WTC11 (cell line): Measurements from ENCODE around the gene PIK3C3. TPM values are rescaled to one million over a fixed set of nuclear protein-coding genes. Genes with fewer than 3 reads are reported as not detected.

Experiments used
- ATAC-seq: fragments of 200-7000 bp; cut with Tn5 transposase; 2 replicates; pipeline ENCODE4 v1.10.0; 2021; ENCODE audit warnings: mild to moderate bottlenecking, moderate library complexity
- CTCF ChIA-PET: fragments of 300-600 bp; sonication (Branson Sonifier 250); formaldehyde crosslinking; loops from one replicate; lab custom pipeline; 2021; ENCODE audit warnings: antibody characterized with exemption; lab: Charles Lee
- POLR2A ChIA-PET: fragments of 350-600 bp; sonication (Branson Sonifier 250); formaldehyde crosslinking; loops from one replicate; lab custom pipeline; 2021; ENCODE audit warnings: antibody characterized with exemption; lab: Charles Lee
- DNase-seq: peaks from one replicate; pipeline ENCODE4 v3.0.0; 2021; ENCODE audit warnings: low spot score
- H3K27ac Mint-ChIP-seq: 2 replicates; pipeline ENCODE4 v1.8.0; 2021; ENCODE audit warnings: mixed read lengths
- H3K27me3 Mint-ChIP-seq: 2 replicates; pipeline ENCODE4 v1.8.0; 2021; ENCODE audit warnings: low read depth, mild to moderate bottlenecking, moderate library complexity, mixed read lengths
- H3K36me3 Mint-ChIP-seq: 2 replicates; pipeline ENCODE4 v1.8.0; 2021; ENCODE audit warnings: mixed read lengths
- H3K4me1 Mint-ChIP-seq: 2 replicates; pipeline ENCODE4 v1.8.0; 2022; ENCODE audit warnings: mixed read lengths
- H3K4me3 Mint-ChIP-seq: 2 replicates; pipeline ENCODE4 v1.8.0; 2021; ENCODE audit warnings: mild to moderate bottlenecking, moderate library complexity, mixed read lengths
- H3K9me3 Mint-ChIP-seq: 2 replicates; pipeline ENCODE4 v1.8.0; 2021; ENCODE audit warnings: mixed read lengths
- CREB1 ChIP-seq: sonication (generic); formaldehyde crosslinking; IDR thresholded peaks from 2 replicates; pipeline ENCODE4 v1.8.0; 2023; ENCODE audit warnings: mild to moderate bottlenecking, missing genetic modification reagents
- HMGA2 ChIP-seq: fragments of 250-450 bp; sonication (Bioruptor Pico); IDR thresholded peaks from 2 replicates; pipeline ENCODE4 v1.4.0; 2021; ENCODE audit warnings: mild to moderate bottlenecking, moderate library complexity
- KAT7 ChIP-seq: sonication (generic); formaldehyde crosslinking; IDR thresholded peaks from 2 replicates; pipeline ENCODE4 v1.8.1; 2023; ENCODE audit warnings: missing genetic modification reagents, mild to moderate bottlenecking, borderline replicate concordance
- MXD4 ChIP-seq: fragments of 250-450 bp; sonication (Bioruptor Pico); IDR thresholded peaks from 2 replicates; pipeline ENCODE4 v1.8.0; 2021; ENCODE audit warnings: mild to moderate bottlenecking, moderate library complexity, borderline replicate concordance
- NFATC4 ChIP-seq: fragments of 250-450 bp; sonication (Bioruptor Pico); IDR thresholded peaks from 2 replicates; pipeline ENCODE4 v1.9.0; 2021; ENCODE audit warnings: mild to moderate bottlenecking
- SMAD3 ChIP-seq: sonication (generic); formaldehyde crosslinking; IDR thresholded peaks from 2 replicates; pipeline ENCODE4 v1.8.0; 2022; ENCODE audit warnings: missing genetic modification reagents, mild to moderate bottlenecking, borderline replicate concordance
- TEAD4 ChIP-seq: sonication (generic); formaldehyde crosslinking; IDR thresholded peaks from 2 replicates; pipeline ENCODE4 v1.8.0; 2022; ENCODE audit warnings: mild to moderate bottlenecking, missing genetic modification reagents
- total RNA-seq: library from RNA; stranded (reverse); gene quantifications from 3 replicates; pipeline ENCODE4 v1.2.3, GENCODE V29; 2021
- TF ChIP-seq, protein P1 (sequence below): sonication (generic); formaldehyde crosslinking; IDR thresholded peaks from 2 replicates; pipeline ENCODE4 v1.8.0; 2022; ENCODE audit warnings: mild to moderate bottlenecking, missing genetic modification reagents
- TF ChIP-seq, protein P2 (sequence below): sonication (generic); formaldehyde crosslinking; IDR thresholded peaks from 2 replicates; pipeline ENCODE4 v1.8.0; 2023; ENCODE audit warnings: mild to moderate bottlenecking, missing genetic modification reagents
- TF ChIP-seq, protein P3 (sequence below): fragments of 250-450 bp; sonication (Bioruptor Pico); IDR thresholded peaks from 2 replicates; pipeline ENCODE4 v2.1.2; 2022; ENCODE audit warnings: mild to moderate bottlenecking, moderate library complexity
- TF ChIP-seq, protein P4 (sequence below): sonication (generic); formaldehyde crosslinking; IDR thresholded peaks from 2 replicates; pipeline ENCODE4 v1.8.1; 2022; ENCODE audit warnings: missing genetic modification reagents, borderline replicate concordance
- TF ChIP-seq, protein P5 (sequence below): fragments of 250-450 bp; sonication (Bioruptor Pico); IDR thresholded peaks from 2 replicates; pipeline ENCODE4 v1.9.0; 2021; ENCODE audit warnings: mild to moderate bottlenecking, borderline replicate concordance
- TF ChIP-seq, protein P6 (sequence below): sonication (generic); formaldehyde crosslinking; IDR thresholded peaks from 2 replicates; pipeline ENCODE4 v1.8.1; 2023; ENCODE audit warnings: mild to moderate bottlenecking, missing genetic modification reagents, moderate library complexity
- TF ChIP-seq, protein P7 (sequence below): sonication (generic); formaldehyde crosslinking; IDR thresholded peaks from 2 replicates; pipeline ENCODE4 v1.8.1; 2022; ENCODE audit warnings: low read depth, missing genetic modification reagents, borderline replicate concordance
- TF ChIP-seq, protein P8 (sequence below): sonication (generic); formaldehyde crosslinking; IDR thresholded peaks from 2 replicates; pipeline ENCODE4 v1.8.0; 2023; ENCODE audit warnings: missing genetic modification reagents
- TF ChIP-seq, protein P9 (sequence below): fragments of 250-450 bp; sonication (Bioruptor Pico); conservative IDR thresholded peaks from 2 replicates; pipeline ENCODE4 v1.9.0; 2021; ENCODE audit warnings: mild to moderate bottlenecking

PIK3C3 gene
- total RNA-seq, 1 experiment from 2014 or later, result 40.4 TPM

DNA sequence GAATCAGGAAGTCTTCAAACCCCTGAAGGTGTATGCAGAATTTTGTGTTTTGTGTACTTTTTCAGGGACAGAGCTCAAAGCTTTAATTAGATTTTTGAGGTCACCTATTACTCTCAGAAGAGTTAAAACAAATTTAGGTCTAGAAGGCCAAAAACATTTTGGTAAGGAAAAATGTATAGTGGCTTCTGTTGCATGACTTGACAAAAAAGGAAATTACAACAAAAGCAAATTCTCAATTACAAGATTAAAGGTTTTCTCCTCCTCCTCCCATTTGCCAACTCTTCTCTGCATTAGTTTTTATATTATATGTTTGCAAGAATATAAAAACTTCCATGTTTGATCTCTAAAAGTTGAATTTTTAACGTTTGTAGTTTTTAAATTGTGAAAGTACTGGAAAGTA is 4.0 kb downstream of the PIK3C3 start:
- TF ChIP-seq, protein P1, sequence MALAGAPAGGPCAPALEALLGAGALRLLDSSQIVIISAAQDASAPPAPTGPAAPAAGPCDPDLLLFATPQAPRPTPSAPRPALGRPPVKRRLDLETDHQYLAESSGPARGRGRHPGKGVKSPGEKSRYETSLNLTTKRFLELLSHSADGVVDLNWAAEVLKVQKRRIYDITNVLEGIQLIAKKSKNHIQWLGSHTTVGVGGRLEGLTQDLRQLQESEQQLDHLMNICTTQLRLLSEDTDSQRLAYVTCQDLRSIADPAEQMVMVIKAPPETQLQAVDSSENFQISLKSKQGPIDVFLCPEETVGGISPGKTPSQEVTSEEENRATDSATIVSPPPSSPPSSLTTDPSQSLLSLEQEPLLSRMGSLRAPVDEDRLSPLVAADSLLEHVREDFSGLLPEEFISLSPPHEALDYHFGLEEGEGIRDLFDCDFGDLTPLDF, result no peak
- TF ChIP-seq KAT7, result no peak
- no peak for TF ChIP-seq CREB1 (CRISPR knock-in tag)
- TF ChIP-seq, protein P2, sequence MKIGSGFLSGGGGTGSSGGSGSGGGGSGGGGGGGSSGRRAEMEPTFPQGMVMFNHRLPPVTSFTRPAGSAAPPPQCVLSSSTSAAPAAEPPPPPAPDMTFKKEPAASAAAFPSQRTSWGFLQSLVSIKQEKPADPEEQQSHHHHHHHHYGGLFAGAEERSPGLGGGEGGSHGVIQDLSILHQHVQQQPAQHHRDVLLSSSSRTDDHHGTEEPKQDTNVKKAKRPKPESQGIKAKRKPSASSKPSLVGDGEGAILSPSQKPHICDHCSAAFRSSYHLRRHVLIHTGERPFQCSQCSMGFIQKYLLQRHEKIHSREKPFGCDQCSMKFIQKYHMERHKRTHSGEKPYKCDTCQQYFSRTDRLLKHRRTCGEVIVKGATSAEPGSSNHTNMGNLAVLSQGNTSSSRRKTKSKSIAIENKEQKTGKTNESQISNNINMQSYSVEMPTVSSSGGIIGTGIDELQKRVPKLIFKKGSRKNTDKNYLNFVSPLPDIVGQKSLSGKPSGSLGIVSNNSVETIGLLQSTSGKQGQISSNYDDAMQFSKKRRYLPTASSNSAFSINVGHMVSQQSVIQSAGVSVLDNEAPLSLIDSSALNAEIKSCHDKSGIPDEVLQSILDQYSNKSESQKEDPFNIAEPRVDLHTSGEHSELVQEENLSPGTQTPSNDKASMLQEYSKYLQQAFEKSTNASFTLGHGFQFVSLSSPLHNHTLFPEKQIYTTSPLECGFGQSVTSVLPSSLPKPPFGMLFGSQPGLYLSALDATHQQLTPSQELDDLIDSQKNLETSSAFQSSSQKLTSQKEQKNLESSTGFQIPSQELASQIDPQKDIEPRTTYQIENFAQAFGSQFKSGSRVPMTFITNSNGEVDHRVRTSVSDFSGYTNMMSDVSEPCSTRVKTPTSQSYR, result no peak
- TF ChIP-seq, protein P3, sequence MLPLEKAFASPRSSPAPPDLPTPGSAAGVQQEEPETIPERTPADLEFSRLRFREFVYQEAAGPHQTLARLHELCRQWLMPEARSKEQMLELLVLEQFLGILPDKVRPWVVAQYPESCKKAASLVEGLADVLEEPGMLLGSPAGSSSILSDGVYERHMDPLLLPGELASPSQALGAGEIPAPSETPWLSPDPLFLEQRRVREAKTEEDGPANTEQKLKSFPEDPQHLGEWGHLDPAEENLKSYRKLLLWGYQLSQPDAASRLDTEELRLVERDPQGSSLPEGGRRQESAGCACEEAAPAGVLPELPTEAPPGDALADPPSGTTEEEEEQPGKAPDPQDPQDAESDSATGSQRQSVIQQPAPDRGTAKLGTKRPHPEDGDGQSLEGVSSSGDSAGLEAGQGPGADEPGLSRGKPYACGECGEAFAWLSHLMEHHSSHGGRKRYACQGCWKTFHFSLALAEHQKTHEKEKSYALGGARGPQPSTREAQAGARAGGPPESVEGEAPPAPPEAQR (CRISPR knock-in tag), result no peak
- TF ChIP-seq TEAD4 (CRISPR knock-in tag), result no peak
- TF ChIP-seq, protein P4, sequence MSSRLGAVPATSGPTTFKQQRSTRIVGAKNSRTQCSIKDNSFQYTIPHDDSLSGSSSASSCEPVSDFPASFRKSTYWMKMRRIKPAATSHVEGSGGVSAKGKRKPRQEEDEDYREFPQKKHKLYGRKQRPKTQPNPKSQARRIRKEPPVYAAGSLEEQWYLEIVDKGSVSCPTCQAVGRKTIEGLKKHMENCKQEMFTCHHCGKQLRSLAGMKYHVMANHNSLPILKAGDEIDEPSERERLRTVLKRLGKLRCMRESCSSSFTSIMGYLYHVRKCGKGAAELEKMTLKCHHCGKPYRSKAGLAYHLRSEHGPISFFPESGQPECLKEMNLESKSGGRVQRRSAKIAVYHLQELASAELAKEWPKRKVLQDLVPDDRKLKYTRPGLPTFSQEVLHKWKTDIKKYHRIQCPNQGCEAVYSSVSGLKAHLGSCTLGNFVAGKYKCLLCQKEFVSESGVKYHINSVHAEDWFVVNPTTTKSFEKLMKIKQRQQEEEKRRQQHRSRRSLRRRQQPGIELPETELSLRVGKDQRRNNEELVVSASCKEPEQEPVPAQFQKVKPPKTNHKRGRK, result no peak
- TF ChIP-seq, protein P5, sequence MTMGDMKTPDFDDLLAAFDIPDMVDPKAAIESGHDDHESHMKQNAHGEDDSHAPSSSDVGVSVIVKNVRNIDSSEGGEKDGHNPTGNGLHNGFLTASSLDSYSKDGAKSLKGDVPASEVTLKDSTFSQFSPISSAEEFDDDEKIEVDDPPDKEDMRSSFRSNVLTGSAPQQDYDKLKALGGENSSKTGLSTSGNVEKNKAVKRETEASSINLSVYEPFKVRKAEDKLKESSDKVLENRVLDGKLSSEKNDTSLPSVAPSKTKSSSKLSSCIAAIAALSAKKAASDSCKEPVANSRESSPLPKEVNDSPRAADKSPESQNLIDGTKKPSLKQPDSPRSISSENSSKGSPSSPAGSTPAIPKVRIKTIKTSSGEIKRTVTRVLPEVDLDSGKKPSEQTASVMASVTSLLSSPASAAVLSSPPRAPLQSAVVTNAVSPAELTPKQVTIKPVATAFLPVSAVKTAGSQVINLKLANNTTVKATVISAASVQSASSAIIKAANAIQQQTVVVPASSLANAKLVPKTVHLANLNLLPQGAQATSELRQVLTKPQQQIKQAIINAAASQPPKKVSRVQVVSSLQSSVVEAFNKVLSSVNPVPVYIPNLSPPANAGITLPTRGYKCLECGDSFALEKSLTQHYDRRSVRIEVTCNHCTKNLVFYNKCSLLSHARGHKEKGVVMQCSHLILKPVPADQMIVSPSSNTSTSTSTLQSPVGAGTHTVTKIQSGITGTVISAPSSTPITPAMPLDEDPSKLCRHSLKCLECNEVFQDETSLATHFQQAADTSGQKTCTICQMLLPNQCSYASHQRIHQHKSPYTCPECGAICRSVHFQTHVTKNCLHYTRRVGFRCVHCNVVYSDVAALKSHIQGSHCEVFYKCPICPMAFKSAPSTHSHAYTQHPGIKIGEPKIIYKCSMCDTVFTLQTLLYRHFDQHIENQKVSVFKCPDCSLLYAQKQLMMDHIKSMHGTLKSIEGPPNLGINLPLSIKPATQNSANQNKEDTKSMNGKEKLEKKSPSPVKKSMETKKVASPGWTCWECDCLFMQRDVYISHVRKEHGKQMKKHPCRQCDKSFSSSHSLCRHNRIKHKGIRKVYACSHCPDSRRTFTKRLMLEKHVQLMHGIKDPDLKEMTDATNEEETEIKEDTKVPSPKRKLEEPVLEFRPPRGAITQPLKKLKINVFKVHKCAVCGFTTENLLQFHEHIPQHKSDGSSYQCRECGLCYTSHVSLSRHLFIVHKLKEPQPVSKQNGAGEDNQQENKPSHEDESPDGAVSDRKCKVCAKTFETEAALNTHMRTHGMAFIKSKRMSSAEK, result no peak
- no peak for TF ChIP-seq HMGA2 (CRISPR knock-in tag)
- TF ChIP-seq, protein P6, sequence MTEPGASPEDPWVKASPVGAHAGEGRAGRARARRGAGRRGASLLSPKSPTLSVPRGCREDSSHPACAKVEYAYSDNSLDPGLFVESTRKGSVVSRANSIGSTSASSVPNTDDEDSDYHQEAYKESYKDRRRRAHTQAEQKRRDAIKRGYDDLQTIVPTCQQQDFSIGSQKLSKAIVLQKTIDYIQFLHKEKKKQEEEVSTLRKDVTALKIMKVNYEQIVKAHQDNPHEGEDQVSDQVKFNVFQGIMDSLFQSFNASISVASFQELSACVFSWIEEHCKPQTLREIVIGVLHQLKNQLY (CRISPR knock-in tag), result no peak
- TF ChIP-seq NFATC4 (CRISPR knock-in tag), result no peak
- TF ChIP-seq SMAD3, result no peak
- TF ChIP-seq, protein P7, sequence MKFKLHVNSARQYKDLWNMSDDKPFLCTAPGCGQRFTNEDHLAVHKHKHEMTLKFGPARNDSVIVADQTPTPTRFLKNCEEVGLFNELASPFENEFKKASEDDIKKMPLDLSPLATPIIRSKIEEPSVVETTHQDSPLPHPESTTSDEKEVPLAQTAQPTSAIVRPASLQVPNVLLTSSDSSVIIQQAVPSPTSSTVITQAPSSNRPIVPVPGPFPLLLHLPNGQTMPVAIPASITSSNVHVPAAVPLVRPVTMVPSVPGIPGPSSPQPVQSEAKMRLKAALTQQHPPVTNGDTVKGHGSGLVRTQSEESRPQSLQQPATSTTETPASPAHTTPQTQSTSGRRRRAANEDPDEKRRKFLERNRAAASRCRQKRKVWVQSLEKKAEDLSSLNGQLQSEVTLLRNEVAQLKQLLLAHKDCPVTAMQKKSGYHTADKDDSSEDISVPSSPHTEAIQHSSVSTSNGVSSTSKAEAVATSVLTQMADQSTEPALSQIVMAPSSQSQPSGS (CRISPR knock-in tag), result no peak
- TF ChIP-seq, protein P8, sequence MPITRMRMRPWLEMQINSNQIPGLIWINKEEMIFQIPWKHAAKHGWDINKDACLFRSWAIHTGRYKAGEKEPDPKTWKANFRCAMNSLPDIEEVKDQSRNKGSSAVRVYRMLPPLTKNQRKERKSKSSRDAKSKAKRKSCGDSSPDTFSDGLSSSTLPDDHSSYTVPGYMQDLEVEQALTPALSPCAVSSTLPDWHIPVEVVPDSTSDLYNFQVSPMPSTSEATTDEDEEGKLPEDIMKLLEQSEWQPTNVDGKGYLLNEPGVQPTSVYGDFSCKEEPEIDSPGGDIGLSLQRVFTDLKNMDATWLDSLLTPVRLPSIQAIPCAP (CRISPR knock-in tag), result no peak
- no peak for TF ChIP-seq MXD4 (CRISPR knock-in tag)
- TF ChIP-seq, protein P9, sequence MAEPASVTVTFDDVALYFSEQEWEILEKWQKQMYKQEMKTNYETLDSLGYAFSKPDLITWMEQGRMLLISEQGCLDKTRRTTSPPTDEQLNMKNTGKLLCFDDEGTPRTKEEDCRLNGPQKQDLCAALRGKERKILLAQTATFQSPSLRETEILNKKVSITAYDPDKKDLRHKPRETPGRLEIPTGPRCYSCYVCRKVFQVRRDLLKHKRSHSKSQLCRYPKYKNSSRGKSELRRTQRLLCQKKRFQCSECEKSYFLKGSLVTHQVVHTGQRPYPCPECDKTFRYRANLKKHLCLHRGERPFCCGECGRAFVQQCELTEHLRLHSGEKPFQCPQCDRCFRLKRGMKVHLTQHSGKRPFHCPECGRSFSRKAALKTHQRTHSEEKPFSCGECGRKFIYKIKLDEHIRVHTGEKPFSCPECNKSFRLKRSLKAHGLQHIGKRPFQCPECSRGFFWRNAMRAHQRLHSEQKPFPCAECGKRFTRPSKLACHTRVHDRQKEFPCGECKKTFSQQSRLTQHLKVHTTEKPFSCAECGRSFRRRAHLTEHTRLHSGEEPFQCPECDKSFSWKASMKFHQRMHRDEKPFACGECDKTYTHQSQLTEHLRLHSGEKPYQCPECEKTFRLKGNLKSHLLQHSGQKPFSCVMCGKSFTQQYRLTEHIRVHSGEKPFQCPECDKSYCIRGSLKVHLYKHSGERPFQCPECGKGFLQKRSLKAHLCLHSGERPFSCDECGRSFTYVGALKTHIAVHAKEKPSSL, result no peak
- H3K27ac Mint-ChIP-seq, result no peak overlapping the region
- peaks cover 10% of the 10 kb centered on the region for H3K4me1 Mint-ChIP-seq
- no peak for ATAC-seq
- no peaks in the 10 kb centered on the region for H3K9me3 Mint-ChIP-seq
- H3K36me3 Mint-ChIP-seq, result peaks cover 31% of the 10 kb centered on the region
- ChIA-PET POLR2A (no interaction called here), CTCF (no interaction called here)
- DNase-seq, result no peak
- no peak overlapping the region for H3K4me3 Mint-ChIP-seq
- no peaks in the 10 kb centered on the region for H3K27me3 Mint-ChIP-seq
